ENCODE data around the gene PDGFB.
"Not testable (repeated sequence)": the region's sequence is repeated elsewhere in the genome, so short reads cannot be mapped to it uniquely, and the experiment has no call there.

DNA sequence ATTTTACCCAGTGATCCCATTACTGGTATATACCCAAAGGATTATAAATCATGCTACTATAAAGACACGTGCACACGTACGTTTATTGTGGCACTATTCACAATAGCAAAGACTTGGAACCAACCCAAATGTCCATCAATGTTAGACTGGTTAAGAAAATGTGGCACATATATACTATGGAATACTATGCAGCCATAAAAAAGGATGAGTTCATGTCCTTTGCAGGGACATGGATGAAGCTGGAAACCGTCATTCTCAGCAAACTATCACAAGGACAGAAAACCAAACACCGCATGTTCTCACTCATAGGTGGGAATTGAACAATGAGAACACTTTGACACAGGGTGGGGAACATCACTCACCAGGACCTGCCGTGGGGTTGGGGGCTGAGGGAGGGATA is 26.4 kb downstream of the PDGFB start:
- TF ChIP-seq, protein P1, sequence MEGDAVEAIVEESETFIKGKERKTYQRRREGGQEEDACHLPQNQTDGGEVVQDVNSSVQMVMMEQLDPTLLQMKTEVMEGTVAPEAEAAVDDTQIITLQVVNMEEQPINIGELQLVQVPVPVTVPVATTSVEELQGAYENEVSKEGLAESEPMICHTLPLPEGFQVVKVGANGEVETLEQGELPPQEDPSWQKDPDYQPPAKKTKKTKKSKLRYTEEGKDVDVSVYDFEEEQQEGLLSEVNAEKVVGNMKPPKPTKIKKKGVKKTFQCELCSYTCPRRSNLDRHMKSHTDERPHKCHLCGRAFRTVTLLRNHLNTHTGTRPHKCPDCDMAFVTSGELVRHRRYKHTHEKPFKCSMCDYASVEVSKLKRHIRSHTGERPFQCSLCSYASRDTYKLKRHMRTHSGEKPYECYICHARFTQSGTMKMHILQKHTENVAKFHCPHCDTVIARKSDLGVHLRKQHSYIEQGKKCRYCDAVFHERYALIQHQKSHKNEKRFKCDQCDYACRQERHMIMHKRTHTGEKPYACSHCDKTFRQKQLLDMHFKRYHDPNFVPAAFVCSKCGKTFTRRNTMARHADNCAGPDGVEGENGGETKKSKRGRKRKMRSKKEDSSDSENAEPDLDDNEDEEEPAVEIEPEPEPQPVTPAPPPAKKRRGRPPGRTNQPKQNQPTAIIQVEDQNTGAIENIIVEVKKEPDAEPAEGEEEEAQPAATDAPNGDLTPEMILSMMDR (IDR thresholded peaks at IDR 0.05; ENCODE audit: insufficient read depth, low read length) = not testable (repeated sequence)
- TF ChIP-seq SPI1 (IDR thresholded peaks at IDR 0.05; ENCODE audit: borderline replicate concordance, low read depth); POLR2AphosphoS5 (IDR thresholded peaks at IDR 0.05; ENCODE audit: low read depth): not testable (repeated sequence)

All from HL-60 (cell line).